ENCODE measurements around the gene AKAP6.

AKAP6 gene

GRCh38 chr14:32330351-32331111 is 1.4 kb downstream of the AKAP6 start:
- no peak for DNase-seq (ENCODE audit: low read depth)

GRCh38 chr14:32331206-32331605 is 2.1 kb downstream of the AKAP6 start:
- DNase-seq (ENCODE audit: low read depth), result no peak

- no peak for DNase-seq (ENCODE audit: low read depth)
Observed at GRCh38 chr14:32332415-32333316, 3.6 kb downstream of the AKAP6 start.

GRCh38 chr14:32336702-32337101 is 7.6 kb downstream of the AKAP6 start:
- no peak for DNase-seq (ENCODE audit: low read depth)

GRCh38 chr14:32337759-32338158 is 8.7 kb downstream of the AKAP6 start:
- no peak for DNase-seq (ENCODE audit: low read depth)

GRCh38 chr14:32339188-32339587 is 10.1 kb downstream of the AKAP6 start:
- no peak for DNase-seq (ENCODE audit: low read depth)

- DNase-seq (ENCODE audit: low read depth), result no peak
Observed at GRCh38 chr14:32341947-32342846, 13.1 kb downstream of the AKAP6 start.

- DNase-seq (ENCODE audit: low read depth), result no peak
Observed at GRCh38 chr14:32342847-32343194, 13.7 kb downstream of the AKAP6 start.

- no peak for DNase-seq (ENCODE audit: low read depth)
Observed at GRCh38 chr14:32343926-32344430, 14.9 kb downstream of the AKAP6 start.

- DNase-seq (ENCODE audit: low read depth), result no peak
Observed at GRCh38 chr14:32345311-32345791, 16.3 kb downstream of the AKAP6 start.

- no peak for DNase-seq (ENCODE audit: low read depth)
Observed at GRCh38 chr14:32349322-32349721, 20.2 kb downstream of the AKAP6 start.

GRCh38 chr14:32350020-32350419 is 20.9 kb downstream of the AKAP6 start:
- DNase-seq (ENCODE audit: low read depth), result no peak

GRCh38 chr14:32352631-32353030 is 23.5 kb downstream of the AKAP6 start:
- no peak for DNase-seq (ENCODE audit: low read depth)

GRCh38 chr14:32354716-32355115 is 25.6 kb downstream of the AKAP6 start:
- DNase-seq (ENCODE audit: low read depth), result no peak

GRCh38 chr14:32358781-32359180 is 29.7 kb downstream of the AKAP6 start:
- no peak for DNase-seq (ENCODE audit: low read depth)

GRCh38 chr14:32361674-32362073 is 32.6 kb downstream of the AKAP6 start:
- no peak for DNase-seq (ENCODE audit: low read depth)

- no peak for DNase-seq (ENCODE audit: low read depth)
Observed at GRCh38 chr14:32363761-32364160, 34.7 kb downstream of the AKAP6 start.

GRCh38 chr14:32364941-32365340 is 35.8 kb downstream of the AKAP6 start:
- DNase-seq (ENCODE audit: low read depth), result no peak

GRCh38 chr14:32366256-32366879 is 37.3 kb downstream of the AKAP6 start:
- no peak for DNase-seq (ENCODE audit: low read depth)

- DNase-seq (ENCODE audit: low read depth), result no peak
Observed at GRCh38 chr14:32366986-32367385, 37.9 kb downstream of the AKAP6 start.

GRCh38 chr14:32367516-32367915 is 38.4 kb downstream of the AKAP6 start:
- no peak for DNase-seq (ENCODE audit: low read depth)

All from CMK (cell line).